ENCODE measurements around the gene DGCR8. TPM values are rescaled to one million over a fixed set of nuclear protein-coding genes. Genes with fewer than 3 reads are reported as not detected.

DGCR8 gene
- total and polyA plus RNA-seq, 2 experiments from 2014 or later = 14.0 to 28.7 TPM

GRCh38 chr22:20143883-20144665 lies 64.0 kb downstream of the DGCR8 start:
- DNase-seq = no peak
- H3K27ac ChIP-seq = no peak overlapping the region
- H4K20me1 ChIP-seq (ENCODE audit: insufficient read depth) = no peaks in the 10 kb centered on the region
- H3K9me2 ChIP-seq (ENCODE audit: insufficient read depth) = no peaks in the 10 kb centered on the region
- H3K36me3 ChIP-seq (ENCODE audit: low read depth) = no peaks in the 10 kb centered on the region
- peaks cover 14% of the 10 kb centered on the region for H3K4me1 ChIP-seq (ENCODE audit: insufficient read depth)
- H3F3A ChIP-seq (ENCODE audit: insufficient read depth) = peaks cover 6% of the 10 kb centered on the region; the same call in 1 of the 2 replicates
- no peak overlapping the region for H3K4me2 ChIP-seq (ENCODE audit: unreplicated experiment)
- H3K79me2 ChIP-seq (ENCODE audit: insufficient read depth) = peaks cover 8% of the 10 kb centered on the region
- 89% methylated on average over 19 of the region's 19 CpGs for WGBS, 2 experiments (ENCODE audit: low coverage in 1 of 2, low lambda C conversion rate in 2 of 2, missing lambda C conversion rate in 2 of 2)
- H3K27me3 ChIP-seq (replicated peaks; ENCODE audit: insufficient read depth) = no peaks in the 10 kb centered on the region
- no peak for TF ChIP-seq EZH2phosphoT487 (IDR thresholded peaks at IDR 0.05; ENCODE audit: insufficient read depth, low read depth)
- no peak for TF ChIP-seq EZH2 (IDR thresholded peaks at IDR 0.05; ENCODE audit: insufficient read depth, poor library complexity, severe bottlenecking)
- in situ Hi-C loops (cut with MboI) = no loop called here
- H3K4me3 ChIP-seq = no peak overlapping the region
- H3K9me3 ChIP-seq (ENCODE audit: low read depth) = no peaks in the 10 kb centered on the region
- H2AFZ ChIP-seq = no peak overlapping the region
- no peak overlapping the region for H3K9ac ChIP-seq

GRCh38 chr22:20145206-20145831 lies 65.3 kb downstream of the DGCR8 start:
- H3K9me3 ChIP-seq (ENCODE audit: low read depth) = no peaks in the 10 kb centered on the region
- no peaks in the 10 kb centered on the region; the same call in 1 of the 2 replicates for H3K79me2 ChIP-seq (ENCODE audit: insufficient read depth)
- H3K4me3 ChIP-seq = no peak overlapping the region
- WGBS, 2 experiments (ENCODE audit: low coverage in 1 of 2, low lambda C conversion rate in 2 of 2, missing lambda C conversion rate in 2 of 2) = 96% methylated on average over 14 to 22 of the region's 22 CpGs
- in situ Hi-C loops (cut with MboI) = no loop called here
- H3F3A ChIP-seq (ENCODE audit: insufficient read depth) = peaks cover 6% of the 10 kb centered on the region; the same call in 1 of the 2 replicates
- no peak overlapping the region for H3K4me2 ChIP-seq (ENCODE audit: unreplicated experiment)
- H3K36me3 ChIP-seq (ENCODE audit: low read depth) = no peaks in the 10 kb centered on the region
- no peak for DNase-seq
- H3K27me3 ChIP-seq (replicated peaks; ENCODE audit: insufficient read depth) = no peaks in the 10 kb centered on the region
- no peak overlapping the region for H3K27ac ChIP-seq
- no peaks in the 10 kb centered on the region for H4K20me1 ChIP-seq (ENCODE audit: insufficient read depth)
- no peak overlapping the region for H2AFZ ChIP-seq
- H3K9ac ChIP-seq = no peak overlapping the region
- no peaks in the 10 kb centered on the region for H3K9me2 ChIP-seq (ENCODE audit: insufficient read depth)
- peaks cover 14% of the 10 kb centered on the region for H3K4me1 ChIP-seq (ENCODE audit: insufficient read depth)
- no peak for TF ChIP-seq EZH2 (IDR thresholded peaks at IDR 0.05; ENCODE audit: insufficient read depth, poor library complexity, severe bottlenecking)
- no peak for TF ChIP-seq EZH2phosphoT487 (IDR thresholded peaks at IDR 0.05; ENCODE audit: insufficient read depth, low read depth)

GRCh38 chr22:20145832-20146223 lies 65.8 kb downstream of the DGCR8 start:
- Histone ChIP-seq H3K4me3 (no peak overlapping the region), H4K20me1 (ENCODE audit: insufficient read depth) (no peaks in the 10 kb centered on the region), H3K79me2 (ENCODE audit: insufficient read depth) (no peaks in the 10 kb centered on the region; the same call in 1 of the 2 replicates), H3K9me2 (ENCODE audit: insufficient read depth) (no peaks in the 10 kb centered on the region), H3F3A (ENCODE audit: insufficient read depth) (peaks cover 6% of the 10 kb centered on the region; the same call in 1 of the 2 replicates), H3K4me2 (ENCODE audit: unreplicated experiment) (no peak overlapping the region), H2AFZ (no peak overlapping the region), H3K36me3 (ENCODE audit: low read depth) (no peaks in the 10 kb centered on the region), H3K27ac (no peak overlapping the region), H3K9ac (no peak overlapping the region), H3K9me3 (ENCODE audit: low read depth) (no peaks in the 10 kb centered on the region), H3K27me3 (replicated peaks; ENCODE audit: insufficient read depth) (no peaks in the 10 kb centered on the region), H3K4me1 (ENCODE audit: insufficient read depth) (peaks cover 14% of the 10 kb centered on the region)
- DNase-seq = no peak
- in situ Hi-C loops (cut with MboI) = no loop called here
- WGBS, 2 experiments (ENCODE audit: low coverage in 1 of 2, low lambda C conversion rate in 2 of 2, missing lambda C conversion rate in 2 of 2) = 94 to 97% methylated on average over 17 to 21 of the region's 21 CpGs
- TF ChIP-seq EZH2 (IDR thresholded peaks at IDR 0.05; ENCODE audit: insufficient read depth, poor library complexity, severe bottlenecking) = no peak
- no peak for TF ChIP-seq EZH2phosphoT487 (IDR thresholded peaks at IDR 0.05; ENCODE audit: insufficient read depth, low read depth)

GRCh38 chr22:20146777-20147176 lies 66.7 kb downstream of the DGCR8 start:
- no peak overlapping the region for H3K4me2 ChIP-seq (ENCODE audit: unreplicated experiment)
- no peak overlapping the region for H3K27ac ChIP-seq
- no peak for DNase-seq
- H3K27me3 ChIP-seq (replicated peaks; ENCODE audit: insufficient read depth) = no peaks in the 10 kb centered on the region
- H3K9me3 ChIP-seq (ENCODE audit: low read depth) = no peaks in the 10 kb centered on the region
- 87 to 95% methylated on average over 10 to 13 of the region's 22 CpGs for WGBS, 2 experiments (ENCODE audit: low coverage in 1 of 2, low lambda C conversion rate in 2 of 2, missing lambda C conversion rate in 2 of 2)
- H3F3A ChIP-seq (ENCODE audit: insufficient read depth) = peaks cover 6% of the 10 kb centered on the region; the same call in 1 of the 2 replicates
- H3K9ac ChIP-seq = no peak overlapping the region
- no peaks in the 10 kb centered on the region for H4K20me1 ChIP-seq (ENCODE audit: insufficient read depth)
- peaks cover 6% of the 10 kb centered on the region for H3K4me1 ChIP-seq (ENCODE audit: insufficient read depth)
- no peaks in the 10 kb centered on the region for H3K9me2 ChIP-seq (ENCODE audit: insufficient read depth)
- no peak overlapping the region for H2AFZ ChIP-seq
- no peak overlapping the region for H3K4me3 ChIP-seq
- TF ChIP-seq EZH2phosphoT487 (IDR thresholded peaks at IDR 0.05; ENCODE audit: insufficient read depth, low read depth) (no peak), EZH2 (IDR thresholded peaks at IDR 0.05; ENCODE audit: insufficient read depth, poor library complexity, severe bottlenecking) (no peak)
- H3K79me2 ChIP-seq (ENCODE audit: insufficient read depth) = no peaks in the 10 kb centered on the region
- H3K36me3 ChIP-seq (ENCODE audit: low read depth) = no peaks in the 10 kb centered on the region
- in situ Hi-C loops (cut with MboI) = no loop called here

All from GM23248 (cell line).